ENCODE data around the gene MIB2.
"Not testable (repeated sequence)": the region's sequence is repeated elsewhere in the genome, so short reads cannot be mapped to it uniquely, and the experiment has no call there.

The MIB2 gene

DNA sequence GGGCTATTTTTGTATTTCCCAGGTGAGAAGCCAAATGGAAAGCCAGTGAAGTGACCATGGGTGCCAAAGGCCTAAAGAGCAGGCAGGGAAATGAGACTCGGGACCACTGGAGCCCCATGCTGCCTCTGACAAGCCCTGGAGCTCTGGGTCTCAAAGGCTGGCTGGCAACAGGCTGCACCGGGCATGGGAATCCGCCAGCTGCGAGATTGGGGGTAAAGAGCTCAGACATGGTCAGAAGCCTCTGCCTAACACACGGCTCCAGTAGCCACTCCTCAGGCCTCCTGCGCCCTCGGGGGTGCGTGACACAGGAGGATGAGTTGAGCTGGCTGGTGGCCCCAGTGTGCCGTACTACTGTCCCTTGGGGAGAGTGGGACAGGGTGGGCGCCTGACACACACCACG, 49.0 kb downstream of the MIB2 start:
- not testable (repeated sequence) for H3K4me3 ChIP-seq (ENCODE audit: control insufficient read depth, low read depth, low read length); DNase-seq (ENCODE audit: low read depth)

DNA sequence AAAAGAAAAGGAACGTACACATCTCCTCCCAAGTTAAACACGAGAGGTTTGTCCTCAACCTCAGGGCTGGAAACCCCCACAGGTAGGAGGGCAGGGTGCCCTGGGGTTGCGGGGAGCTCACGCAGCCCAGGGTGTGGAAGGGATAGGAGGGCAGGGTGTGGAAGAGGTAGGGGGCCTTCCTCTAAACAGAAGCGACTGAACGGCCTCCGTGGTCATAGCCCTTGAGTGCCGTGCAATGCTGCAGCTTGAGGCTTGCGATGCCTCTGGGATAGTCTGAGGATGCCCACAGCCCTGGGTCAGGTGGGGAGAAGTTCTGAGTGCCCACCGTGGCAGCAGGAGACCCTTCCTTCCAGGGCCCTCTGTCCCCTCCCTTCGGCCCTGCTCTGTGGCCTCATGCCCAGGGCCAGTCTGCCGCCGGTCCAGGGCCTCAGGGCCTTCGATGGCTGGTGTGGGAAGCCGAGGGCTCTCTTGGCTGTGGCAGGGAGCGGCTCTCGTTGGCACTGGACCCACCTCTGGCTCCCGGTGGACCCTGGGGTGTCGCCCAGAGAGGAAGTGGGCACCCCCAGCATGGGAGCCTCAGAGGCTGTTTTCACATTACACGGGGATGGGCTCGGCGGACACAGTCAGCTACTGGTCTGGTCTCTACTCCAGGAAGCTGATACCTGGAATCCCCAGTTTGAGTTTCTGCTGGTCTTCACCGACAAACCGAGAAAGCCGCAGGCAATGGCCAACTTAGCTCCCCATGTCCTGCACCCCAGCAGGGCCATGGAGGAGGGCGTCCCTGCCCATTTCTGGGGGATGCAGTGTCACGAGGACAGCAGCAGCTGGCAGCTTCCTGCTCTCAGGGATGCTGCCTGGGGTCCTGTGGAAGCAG, 49.9 kb downstream of the MIB2 start:
- no peak overlapping the region for H3K4me3 ChIP-seq (ENCODE audit: control insufficient read depth, low read depth, low read length)
- DNase-seq (ENCODE audit: low read depth), result no peak
- TF ChIP-seq, protein P1, sequence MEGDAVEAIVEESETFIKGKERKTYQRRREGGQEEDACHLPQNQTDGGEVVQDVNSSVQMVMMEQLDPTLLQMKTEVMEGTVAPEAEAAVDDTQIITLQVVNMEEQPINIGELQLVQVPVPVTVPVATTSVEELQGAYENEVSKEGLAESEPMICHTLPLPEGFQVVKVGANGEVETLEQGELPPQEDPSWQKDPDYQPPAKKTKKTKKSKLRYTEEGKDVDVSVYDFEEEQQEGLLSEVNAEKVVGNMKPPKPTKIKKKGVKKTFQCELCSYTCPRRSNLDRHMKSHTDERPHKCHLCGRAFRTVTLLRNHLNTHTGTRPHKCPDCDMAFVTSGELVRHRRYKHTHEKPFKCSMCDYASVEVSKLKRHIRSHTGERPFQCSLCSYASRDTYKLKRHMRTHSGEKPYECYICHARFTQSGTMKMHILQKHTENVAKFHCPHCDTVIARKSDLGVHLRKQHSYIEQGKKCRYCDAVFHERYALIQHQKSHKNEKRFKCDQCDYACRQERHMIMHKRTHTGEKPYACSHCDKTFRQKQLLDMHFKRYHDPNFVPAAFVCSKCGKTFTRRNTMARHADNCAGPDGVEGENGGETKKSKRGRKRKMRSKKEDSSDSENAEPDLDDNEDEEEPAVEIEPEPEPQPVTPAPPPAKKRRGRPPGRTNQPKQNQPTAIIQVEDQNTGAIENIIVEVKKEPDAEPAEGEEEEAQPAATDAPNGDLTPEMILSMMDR (conservative IDR thresholded peaks at IDR 0.05; ENCODE audit: control insufficient read depth, insufficient read depth, low read depth, low read length), result no peak

DNA sequence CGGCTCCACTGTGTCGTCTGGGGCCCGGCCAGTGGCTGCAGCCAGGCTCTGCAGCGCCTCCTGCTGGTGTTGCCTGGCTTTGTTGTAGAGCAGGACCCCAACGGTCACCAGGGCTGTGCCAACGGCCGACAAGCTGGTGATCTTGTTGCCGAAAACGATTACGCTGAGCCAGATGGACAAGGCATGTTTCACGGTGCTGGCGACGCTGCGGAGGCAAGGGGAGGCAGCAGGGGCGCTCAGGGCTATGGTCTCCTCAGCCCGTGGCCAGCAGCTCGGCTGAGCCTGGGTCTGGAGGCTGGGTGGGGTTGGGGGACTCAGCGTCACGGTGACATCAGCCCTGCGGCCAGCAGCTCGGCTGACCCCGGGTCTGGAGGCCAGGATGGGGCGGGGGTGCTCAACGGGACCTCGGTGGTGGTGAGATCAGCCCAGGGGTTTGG, 50.5 kb downstream of the MIB2 start:
- H3K4me3 ChIP-seq (ENCODE audit: control insufficient read depth, low read depth, low read length), result no peak overlapping the region
- TF ChIP-seq, protein P1 (conservative IDR thresholded peaks at IDR 0.05; ENCODE audit: control insufficient read depth, insufficient read depth, low read depth, low read length), result peak; percentile 39
- DNase-seq (ENCODE audit: low read depth), result no peak

DNA sequence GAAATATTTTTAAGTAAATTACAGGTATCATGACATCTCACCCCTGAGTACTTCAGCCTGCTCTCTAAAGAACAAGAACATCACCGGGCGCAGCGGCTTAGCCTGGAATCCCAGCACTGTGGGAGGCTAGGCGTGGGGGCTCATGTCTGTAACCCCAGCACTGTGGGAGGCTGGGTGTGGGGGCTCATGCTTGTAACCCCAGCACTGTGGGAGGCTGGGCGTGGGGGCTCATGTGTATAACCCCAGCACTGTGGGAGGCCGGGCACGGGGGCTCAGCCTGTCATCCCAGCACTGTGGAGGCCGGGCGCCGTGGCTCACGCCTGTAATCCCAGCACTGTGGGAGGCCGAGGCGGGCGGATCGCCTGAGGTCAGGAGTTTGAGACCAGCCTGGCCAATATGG, 51.2 kb downstream of the MIB2 start:
- TF ChIP-seq, protein P1 (conservative IDR thresholded peaks at IDR 0.05; ENCODE audit: control insufficient read depth, insufficient read depth, low read depth, low read length), result no peak
- no peak for DNase-seq (ENCODE audit: low read depth)
- no peak overlapping the region for H3K4me3 ChIP-seq (ENCODE audit: control insufficient read depth, low read depth, low read length)

DNA sequence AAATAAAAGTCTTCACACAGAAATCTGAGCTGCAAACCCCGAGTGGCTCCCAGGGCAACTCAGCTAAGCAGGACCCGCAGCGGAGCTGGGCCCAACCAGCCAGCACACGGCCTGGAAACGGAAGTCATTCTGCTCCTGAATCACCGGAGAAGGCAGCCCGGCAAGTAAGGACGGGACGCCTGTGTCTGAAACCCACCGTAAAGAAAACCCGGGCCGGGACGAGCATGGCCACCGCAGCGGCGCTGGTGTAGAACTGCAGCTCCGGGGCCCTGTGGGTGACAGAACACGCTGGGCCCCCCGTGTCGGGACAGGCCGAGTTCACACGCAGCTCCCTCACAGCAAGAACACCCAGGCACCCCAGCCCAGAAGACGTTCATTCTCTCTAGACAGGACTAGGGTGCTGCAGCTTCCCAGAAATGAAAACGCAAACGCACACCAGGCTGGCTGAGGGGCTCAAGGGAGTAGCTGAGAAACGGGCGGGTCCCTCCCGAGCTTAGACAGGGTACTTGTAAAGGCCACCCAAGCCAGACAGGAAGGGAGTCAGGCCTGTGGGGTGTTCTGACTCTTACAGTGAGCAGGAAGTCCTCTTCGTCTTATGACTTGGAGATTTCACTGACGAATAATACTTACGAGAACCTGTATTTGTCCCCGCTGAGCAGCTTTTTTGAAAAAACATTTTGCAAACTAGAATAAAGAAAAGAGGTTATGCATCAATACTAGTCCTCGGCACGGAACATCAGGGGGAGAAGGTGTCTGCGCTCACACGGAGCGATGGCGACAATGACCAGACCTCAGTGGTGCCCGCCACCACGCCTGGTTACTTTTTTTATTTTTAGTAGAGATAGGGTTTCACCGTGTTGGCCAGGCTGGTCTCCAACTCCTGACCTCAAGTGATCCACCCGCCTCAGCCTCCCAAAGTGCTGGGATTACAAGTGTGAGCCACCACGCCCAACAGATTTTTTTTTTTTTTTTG, 54.5 kb downstream of the MIB2 start:
- H3K4me3 ChIP-seq (ENCODE audit: control insufficient read depth, low read depth, low read length), result no peak overlapping the region
- DNase-seq (ENCODE audit: low read depth), result no peak
- TF ChIP-seq, protein P1 (conservative IDR thresholded peaks at IDR 0.05; ENCODE audit: control insufficient read depth, insufficient read depth, low read depth, low read length), result no peak

DNA sequence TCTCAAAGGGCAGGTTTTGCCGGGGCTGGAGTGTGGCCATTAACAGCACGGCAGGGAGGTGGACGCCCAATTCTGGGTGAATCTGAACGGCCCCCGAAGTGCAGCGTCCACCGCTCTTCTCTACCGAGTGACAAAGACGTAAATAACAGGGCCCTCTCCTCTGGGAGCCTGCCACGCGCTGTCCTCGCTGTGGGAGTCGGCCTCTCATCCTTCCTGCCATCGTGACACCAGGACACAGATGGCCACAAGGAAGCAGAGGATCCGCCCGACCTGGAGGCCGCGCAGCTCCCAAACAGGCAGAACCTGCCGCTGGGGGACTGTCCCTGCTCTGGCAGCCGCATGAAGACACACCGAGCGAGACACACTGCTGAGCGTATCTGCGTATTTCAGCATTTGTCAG, 55.6 kb downstream of the MIB2 start:
- DNase-seq (ENCODE audit: low read depth), result no peak
- TF ChIP-seq, protein P1 (conservative IDR thresholded peaks at IDR 0.05; ENCODE audit: control insufficient read depth, insufficient read depth, low read depth, low read length), result no peak

More for the DNA sequence above, 55.6 kb downstream of the MIB2 start:
- no peak overlapping the region for H3K4me3 ChIP-seq (ENCODE audit: control insufficient read depth, low read depth, low read length)
